ENCODE measurements around the gene KCNH8. TPM values are rescaled to one million over a fixed set of nuclear protein-coding genes. Genes with fewer than 3 reads are reported as not detected.
"Not testable (repeated sequence)": the region's sequence is repeated elsewhere in the genome, so short reads cannot be mapped to it uniquely, and the experiment has no call there.

KCNH8 gene
- total RNA-seq (2022) (1.2 and 1.3 TPM in 2 replicates), Bru-seq, nascent RNA (percentile 44 among the genes with signal in this experiment), BruChase-seq, experiment 1, labeled RNA remaining after a 6-hour chase (percentile 29 among the genes with signal in this experiment), BruChase-seq, experiment 2, labeled RNA remaining after a 2-hour chase (percentile 31 among the genes with signal in this experiment)
- long read RNA-seq, partial matches to known transcripts: 0 of 1 reads
- long read RNA-seq, other reads (novel, unspliced or antisense): 1 of 1 reads

- peak within 1 kb of the TSS; percentile 78 for H3K27ac Mint-ChIP-seq (ENCODE audit: unreplicated experiment)
- H3K36me3 Mint-ChIP-seq (ENCODE audit: insufficient read depth, unreplicated experiment): peaks cover 30% of the 10 kb centered on the region
Observed at GRCh38 chr3:19147905-19148767, at the start of gene KCNH8. Gene KCNH8, plus strand, starts transcription at chr3:19148510. Its CDS starts 210 bp downstream, at chr3:19148720.

DNA sequence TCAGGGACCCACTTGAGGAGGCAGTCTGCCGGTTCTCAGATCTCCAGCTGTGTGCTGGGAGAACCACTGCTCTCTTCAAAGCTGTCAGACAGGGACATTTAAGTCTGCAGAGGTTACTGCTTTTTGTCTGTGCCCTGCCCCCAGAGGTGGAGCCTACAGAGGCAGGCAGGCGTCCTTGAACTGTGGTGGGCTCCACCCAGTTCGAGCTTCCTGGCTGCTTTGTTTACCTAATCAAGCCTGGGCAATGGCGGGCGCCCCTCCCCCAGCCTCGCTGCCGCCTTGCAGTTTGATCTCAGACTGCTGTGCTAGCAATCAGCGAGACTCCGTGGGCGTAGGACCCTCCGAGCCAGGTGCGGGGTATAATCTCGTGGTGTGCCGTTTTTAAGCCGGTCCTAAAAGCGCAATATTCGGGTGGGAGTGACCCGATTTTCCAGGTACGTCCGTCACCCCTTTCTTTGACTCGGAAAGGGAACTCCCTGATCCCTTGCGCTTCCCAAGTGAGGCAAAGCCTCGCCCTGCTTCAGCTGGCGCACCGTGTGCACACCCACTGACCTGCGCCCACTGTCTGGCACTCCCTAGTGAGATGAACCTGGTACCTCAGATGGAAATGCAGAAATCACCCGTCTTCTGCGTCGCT is 45.5 kb upstream of the KCNH8 start:
- peak; percentile 10 for DNase-seq
- BruUV-seq (replicated peaks); H3K36me3 Mint-ChIP-seq (ENCODE audit: insufficient read depth, unreplicated experiment); CTCF ChIA-PET; H3K9me3 Mint-ChIP-seq (ENCODE audit: low read depth, unreplicated experiment); H3K27me3 Mint-ChIP-seq (ENCODE audit: unreplicated experiment); H3K4me1 Mint-ChIP-seq (ENCODE audit: low read depth, unreplicated experiment); intact Hi-C loops (cut with micrococcal nuclease; ENCODE audit: unreplicated experiment): not testable (repeated sequence)
- H3K4me3 Mint-ChIP-seq (ENCODE audit: low read depth, unreplicated experiment): peak overlapping the region; percentile 77
- H3K27ac Mint-ChIP-seq (ENCODE audit: unreplicated experiment): peak overlapping the region; percentile 23

More at GRCh38 chr3:19147905-19148767, at the start of gene KCNH8:
- no peak for TF ChIP-seq CTCF (IDR thresholded peaks at IDR 0.05; ENCODE audit: unreplicated experiment)
- Mint-ChIP-seq H3K4me1 (ENCODE audit: low read depth, unreplicated experiment) (peaks cover 12% of the 10 kb centered on the region), H3K27me3 (ENCODE audit: unreplicated experiment) (peaks cover 15% of the 10 kb centered on the region), H3K9me3 (ENCODE audit: low read depth, unreplicated experiment) (no peaks in the 10 kb centered on the region), H3K4me3 (ENCODE audit: low read depth, unreplicated experiment) (peak within 1 kb of the TSS; percentile 89)
- DNase-seq: peak; percentile 61
- CTCF ChIA-PET: no interaction called here
- intact Hi-C loops (cut with micrococcal nuclease; ENCODE audit: unreplicated experiment): loop anchor here (1.0 to 10.0 kb wide), 3 partner anchors 73 to 737 kb away; no protein-coding TSS in a partner anchor
- no TSS peak for BruUV-seq (replicated peaks)

DNA sequence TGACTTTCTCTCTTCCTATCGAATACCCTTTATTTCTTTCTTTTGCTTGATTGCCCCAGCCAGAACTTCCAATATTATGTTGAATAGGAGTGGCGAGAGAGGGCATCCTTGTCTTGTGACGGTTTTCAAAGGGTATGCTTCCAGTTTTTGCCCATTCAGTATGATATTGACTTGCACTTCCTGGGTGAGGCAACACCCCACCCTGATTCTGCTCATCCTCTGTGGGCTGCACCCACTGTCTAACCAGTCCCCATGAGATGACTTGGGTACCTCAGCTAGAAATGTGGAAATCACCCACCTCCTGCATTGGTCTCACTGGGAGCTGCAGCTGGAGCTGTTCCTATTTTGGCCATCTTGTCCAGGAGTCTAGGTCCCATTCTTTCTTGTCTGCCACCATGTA is 44.8 kb upstream of the KCNH8 start:
- peaks cover 4% of the 10 kb centered on the region for H3K36me3 Mint-ChIP-seq (ENCODE audit: insufficient read depth, unreplicated experiment)
- no peaks in the 10 kb centered on the region for H3K4me1 Mint-ChIP-seq (ENCODE audit: low read depth, unreplicated experiment)
- no peak for DNase-seq
- H3K9me3 Mint-ChIP-seq (ENCODE audit: low read depth, unreplicated experiment): peaks cover 5% of the 10 kb centered on the region
- peak overlapping the region; percentile 77 for H3K4me3 Mint-ChIP-seq (ENCODE audit: low read depth, unreplicated experiment)
- no peaks in the 10 kb centered on the region for H3K27me3 Mint-ChIP-seq (ENCODE audit: unreplicated experiment)
- peak overlapping the region; percentile 23 for H3K27ac Mint-ChIP-seq (ENCODE audit: unreplicated experiment)
- intact Hi-C loops (cut with micrococcal nuclease; ENCODE audit: unreplicated experiment): no loop called here
- TF ChIP-seq CTCF (IDR thresholded peaks at IDR 0.05; ENCODE audit: unreplicated experiment): no peak
- no TSS peak for BruUV-seq (replicated peaks)
- CTCF ChIA-PET: no interaction called here

DNA sequence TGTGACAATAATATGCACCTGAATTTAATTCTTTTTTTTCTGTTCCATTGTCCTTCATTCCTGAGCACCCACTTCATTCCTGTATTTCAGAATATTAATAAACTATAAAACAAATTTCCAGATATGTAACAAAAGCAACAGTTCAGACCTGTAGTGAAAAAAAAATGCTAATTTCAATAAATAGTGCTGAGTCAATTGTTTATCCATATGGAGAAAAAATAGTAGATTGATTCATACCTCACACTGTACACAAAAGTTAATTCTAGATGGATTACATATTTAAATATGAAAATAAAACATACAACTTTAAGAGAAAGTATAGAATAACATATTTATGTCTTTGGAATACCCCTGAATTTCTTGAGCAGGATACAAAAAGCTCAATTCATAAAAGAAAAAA is 43.9 kb upstream of the KCNH8 start:
- no peak for DNase-seq
- peaks cover 4% of the 10 kb centered on the region for H3K36me3 Mint-ChIP-seq (ENCODE audit: insufficient read depth, unreplicated experiment)
- BruUV-seq (replicated peaks): no TSS peak
- TF ChIP-seq CTCF (IDR thresholded peaks at IDR 0.05; ENCODE audit: unreplicated experiment): no peak
- H3K9me3 Mint-ChIP-seq (ENCODE audit: low read depth, unreplicated experiment): peaks cover 5% of the 10 kb centered on the region
- no peaks in the 10 kb centered on the region for H3K4me1 Mint-ChIP-seq (ENCODE audit: low read depth, unreplicated experiment)
- CTCF ChIA-PET: no interaction called here
- no peak overlapping the region for H3K4me3 Mint-ChIP-seq (ENCODE audit: low read depth, unreplicated experiment)
- intact Hi-C loops (cut with micrococcal nuclease; ENCODE audit: unreplicated experiment): no loop called here
- no peak overlapping the region for H3K27ac Mint-ChIP-seq (ENCODE audit: unreplicated experiment)
- peaks cover 4% of the 10 kb centered on the region for H3K27me3 Mint-ChIP-seq (ENCODE audit: unreplicated experiment)

All from Calu3 (cell line).